HepG2 (cell line): ENCODE data around the gene GPT2. TPM values are rescaled to one million over a fixed set of nuclear protein-coding genes. Genes with fewer than 3 reads are reported as not detected.
A peak's percentile ranks its signal among the peaks of the same experiment; 100 is the strongest.

Experiments used
- BHLHE40 ChIP-seq: IDR thresholded peaks from 2 replicates; pipeline ENCODE4 v1.6.1; 2011; ENCODE audit warnings: low read length, improper control_type of control experiment
- GLI4 ChIP-seq: sonication (generic); formaldehyde crosslinking; IDR thresholded peaks from 2 replicates; pipeline ENCODE4 v1.5.1; 2020; ENCODE audit warnings: missing genetic modification reagents, mild to moderate bottlenecking, moderate library complexity, borderline replicate concordance
- GMEB1 ChIP-seq: sonication (generic); formaldehyde crosslinking; IDR thresholded peaks from 2 replicates; pipeline ENCODE4 v1.5.1; 2020; ENCODE audit warnings: missing genetic modification reagents, mild to moderate bottlenecking, borderline replicate concordance
- HBP1 ChIP-seq: IDR thresholded peaks from 2 replicates; pipeline ENCODE4 v1.6.1; 2016; ENCODE audit warnings: low read depth, control low read depth
- HMG20B ChIP-seq: conservative IDR thresholded peaks from 2 replicates; pipeline ENCODE4 v1.6.1; 2016; ENCODE audit warnings: missing genetic modification reagents, missing compliant biosample characterization
- IRF9 ChIP-seq: sonication (generic); formaldehyde crosslinking; IDR thresholded peaks from 2 replicates; pipeline ENCODE4 v1.8.0; 2022; ENCODE audit warnings: missing genetic modification reagents, mild to moderate bottlenecking, borderline replicate concordance
- NFIB ChIP-seq: sonication (generic); formaldehyde crosslinking; IDR thresholded peaks from 2 replicates; pipeline ENCODE4 v1.9.0; 2021; ENCODE audit warnings: missing genetic modification reagents, mild to moderate bottlenecking, borderline replicate concordance
- NFRKB ChIP-seq: fragments of 450-650 bp; IDR thresholded peaks from 2 replicates; pipeline ENCODE4 v1.6.1; 2017
- PAXIP1 ChIP-seq: sonication (generic); formaldehyde crosslinking; conservative IDR thresholded peaks from 2 replicates; pipeline ENCODE4 v1.4.0; 2020; ENCODE audit warnings: mild to moderate bottlenecking, missing genetic modification reagents, moderate library complexity
- POLR2AphosphoS5 ChIP-seq: IDR thresholded peaks from 2 replicates; pipeline ENCODE4 v1.6.1; 2012; ENCODE audit warnings: low read depth, low read length
- PRMT3 ChIP-seq: sonication (generic); formaldehyde crosslinking; IDR thresholded peaks from 2 replicates; pipeline ENCODE4 v1.8.1; 2022; ENCODE audit warnings: low read depth, mild to moderate bottlenecking, moderate library complexity, missing genetic modification reagents, borderline replicate concordance
- U2AF1 ChIP-seq: fragments of 200-400 bp; formaldehyde crosslinking; optimal IDR thresholded peaks from 2 replicates; pipeline ENCODE3; 2017; ENCODE audit warnings: mild to moderate bottlenecking, low read depth, low read length
- ZBTB14 ChIP-seq: sonication (generic); formaldehyde crosslinking; IDR thresholded peaks from 2 replicates; pipeline ENCODE4 v1.4.0; 2020; ENCODE audit warnings: missing genetic modification reagents
- ZC3H13 ChIP-seq: sonication (generic); formaldehyde crosslinking; IDR thresholded peaks from 2 replicates; pipeline ENCODE4 v1.8.1; 2023; ENCODE audit warnings: mild to moderate bottlenecking, missing genetic modification reagents, moderate library complexity
- ZFP41 ChIP-seq: sonication (generic); formaldehyde crosslinking; IDR thresholded peaks from 2 replicates; pipeline ENCODE4 v1.4.0; 2020; ENCODE audit warnings: mild to moderate bottlenecking, missing genetic modification reagents, borderline replicate concordance
- ZNF282 ChIP-seq: fragments of 450-650 bp; IDR thresholded peaks from 2 replicates; pipeline ENCODE4 v1.6.1; 2018; ENCODE audit not compliant: partially characterized antibody
- ZNF337 ChIP-seq: sonication (generic); formaldehyde crosslinking; IDR thresholded peaks from 2 replicates; pipeline ENCODE4 v1.5.1; 2020; ENCODE audit warnings: missing genetic modification reagents, low read depth, mild to moderate bottlenecking, borderline replicate concordance
- ZNF34 ChIP-seq: sonication (generic); formaldehyde crosslinking; IDR thresholded peaks from 2 replicates; pipeline ENCODE4 v1.4.0; 2020; ENCODE audit warnings: mild to moderate bottlenecking, missing genetic modification reagents, borderline replicate concordance
- ZNF556 ChIP-seq: sonication (generic); formaldehyde crosslinking; IDR thresholded peaks from 2 replicates; pipeline ENCODE4 v1.4.0; 2020; ENCODE audit warnings: mild to moderate bottlenecking, missing genetic modification reagents, borderline replicate concordance
- polyA plus RNA-seq, 8 experiments: library from polyadenylated mRNA; depleted of rRNA in 3 of 8; stranded (reverse) in 7 of 8; unstranded in 1 of 8; fragments of >200 nt; fragmentation: Illumina TruSeq in 4 of 8; extraction: Trizol in 4 of 8; gene quantifications; 2 replicates each; pipeline versions ENCODE4 v1.2.1 to v1.2.3, GENCODE V29; 2011 to 2016; ENCODE audit warnings: low read depth in 4 of 8, missing spikeins in 1 of 8, mixed read lengths in 1 of 8; ENCODE audit not compliant: insufficient read depth in 1 of 8
- total RNA-seq, 5 experiments: library from RNA; depleted of rRNA; stranded (reverse); fragments of >200 nt; fragmentation: Illumina TruSeq; extraction: Trizol; gene quantifications; 2 replicates each; pipeline ENCODE4 v1.2.3, GENCODE V29; 2016; ENCODE audit warnings: low read depth in 1 of 5

The GPT2 gene
- total and polyA plus RNA-seq, 2 of the 13 experiments (the other 11 are each of a cell fraction or from before 2014, with no cell fraction given) = 138 to 267 TPM

GRCh38 chr16:46882940-46883307, 1.2 kb upstream of the GPT2 start (continued):
- no peak for TF ChIP-seq ZNF556 (CRISPR knock-in tag)
- no peak for TF ChIP-seq GMEB1 (CRISPR knock-in tag)
- TF ChIP-seq ZC3H13 = peak; percentile 25
- no peak for TF ChIP-seq ZBTB14
- no peak for TF ChIP-seq HBP1 (CRISPR knock-in tag)
- no peak for TF ChIP-seq PAXIP1
- no peak for TF ChIP-seq NFIB (CRISPR knock-in tag)
- TF ChIP-seq GLI4 (CRISPR knock-in tag) = no peak
- TF ChIP-seq ZNF282 = no peak
- no peak for TF ChIP-seq ZNF34
- no peak for TF ChIP-seq NFRKB
- no peak for TF ChIP-seq ZFP41 (CRISPR knock-in tag)
- TF ChIP-seq HMG20B (CRISPR knock-in tag) = no peak
- TF ChIP-seq BHLHE40 = no peak
- TF ChIP-seq U2AF1 = no peak
- 0 out of 2 replicates have a peak, but pooled peaks have one; percentile 6 for TF ChIP-seq IRF9 (CRISPR knock-in tag)
- 0 out of 2 replicates have a peak, but pooled peaks have one; percentile 10 for TF ChIP-seq ZNF337
- TF ChIP-seq POLR2AphosphoS5 = 0 out of 2 replicates have a peak, but pooled peaks have one; percentile 11
- peak; percentile 71; the same call in 1 of the 2 replicates for TF ChIP-seq PRMT3 (CRISPR knock-in tag)
